Fibroblast of peridontal ligament (primary cell): ENCODE data around the gene PON2.
A peak's percentile ranks its signal among the peaks of the same experiment; 100 is the strongest.
"Not testable (repeated sequence)": the region's sequence is repeated elsewhere in the genome, so short reads cannot be mapped to it uniquely, and the experiment has no call there.

Experiments used
- DNase-seq: peaks from one replicate; pipeline ENCODE4 v3.0.0-alpha.2; 2010; ENCODE audit errors: extremely low read depth

PON2 gene

DNA sequence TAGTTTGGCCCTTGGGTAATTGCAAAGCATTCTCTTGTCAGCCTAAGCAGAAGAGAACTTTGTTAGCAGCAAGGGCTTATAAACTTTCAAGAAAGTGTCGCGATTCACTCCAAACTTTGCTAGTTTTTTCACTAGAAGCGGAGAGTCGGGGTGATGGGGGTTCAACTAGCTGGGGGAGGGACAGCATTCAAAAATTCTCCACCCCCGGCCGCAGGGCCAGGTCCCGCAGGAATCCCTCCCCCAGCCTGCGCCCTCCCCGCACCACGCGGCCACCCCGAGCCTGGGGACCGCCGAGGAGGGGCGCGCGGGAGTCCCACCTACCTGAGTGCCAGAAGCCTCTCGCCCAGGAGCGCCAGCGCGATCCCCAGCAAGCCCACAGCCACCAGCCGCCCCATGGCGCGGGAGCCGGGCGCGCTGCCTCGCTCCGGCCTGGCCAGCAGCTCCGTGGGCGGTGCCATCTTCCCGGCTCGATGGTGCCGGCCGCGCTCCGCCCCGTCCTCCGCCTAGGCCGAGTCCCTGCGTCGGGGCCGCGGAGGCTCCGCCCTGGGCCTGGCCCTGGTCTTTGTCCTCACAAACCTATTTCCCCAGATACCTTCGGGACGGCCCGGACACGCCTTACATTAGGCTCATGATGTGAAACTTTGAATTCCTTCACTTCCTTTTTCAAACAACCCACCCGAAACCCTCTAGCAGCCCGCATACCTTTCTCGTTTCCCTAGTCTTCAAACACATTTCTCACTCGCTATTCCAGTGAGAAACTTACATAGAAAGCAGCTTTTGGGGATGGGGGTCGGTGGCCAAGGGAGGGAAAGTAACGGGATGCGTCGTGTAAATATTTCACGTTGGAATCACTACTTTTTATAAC is at the start of gene PON2:
Gene PON2 (minus strand): TSS at position 472 of the 865 bp plus-strand sequence. CDS start 77 bp downstream, at position 395.
- peak; percentile 77 for DNase-seq

DNA sequence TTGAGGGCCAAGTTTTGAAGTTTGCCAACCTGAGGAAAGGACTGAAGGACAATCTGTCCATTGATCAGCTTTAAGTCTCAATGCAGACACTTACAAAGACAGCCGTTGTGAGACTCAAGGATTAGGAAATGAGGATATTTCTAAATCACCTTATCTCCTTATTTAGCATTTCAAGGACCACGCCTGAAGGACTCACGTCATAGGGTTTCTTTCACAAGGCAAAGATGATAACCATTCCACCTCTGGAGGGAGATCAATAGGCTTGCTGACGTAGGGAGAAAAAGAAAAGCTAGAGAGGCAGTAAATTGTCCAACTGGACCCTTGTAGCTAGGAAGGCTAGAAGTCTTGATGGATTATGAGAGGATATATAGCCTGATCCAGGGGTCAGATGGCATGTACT is 47.6 kb upstream of the PON2 start:
- DNase-seq = no peak

DNA sequence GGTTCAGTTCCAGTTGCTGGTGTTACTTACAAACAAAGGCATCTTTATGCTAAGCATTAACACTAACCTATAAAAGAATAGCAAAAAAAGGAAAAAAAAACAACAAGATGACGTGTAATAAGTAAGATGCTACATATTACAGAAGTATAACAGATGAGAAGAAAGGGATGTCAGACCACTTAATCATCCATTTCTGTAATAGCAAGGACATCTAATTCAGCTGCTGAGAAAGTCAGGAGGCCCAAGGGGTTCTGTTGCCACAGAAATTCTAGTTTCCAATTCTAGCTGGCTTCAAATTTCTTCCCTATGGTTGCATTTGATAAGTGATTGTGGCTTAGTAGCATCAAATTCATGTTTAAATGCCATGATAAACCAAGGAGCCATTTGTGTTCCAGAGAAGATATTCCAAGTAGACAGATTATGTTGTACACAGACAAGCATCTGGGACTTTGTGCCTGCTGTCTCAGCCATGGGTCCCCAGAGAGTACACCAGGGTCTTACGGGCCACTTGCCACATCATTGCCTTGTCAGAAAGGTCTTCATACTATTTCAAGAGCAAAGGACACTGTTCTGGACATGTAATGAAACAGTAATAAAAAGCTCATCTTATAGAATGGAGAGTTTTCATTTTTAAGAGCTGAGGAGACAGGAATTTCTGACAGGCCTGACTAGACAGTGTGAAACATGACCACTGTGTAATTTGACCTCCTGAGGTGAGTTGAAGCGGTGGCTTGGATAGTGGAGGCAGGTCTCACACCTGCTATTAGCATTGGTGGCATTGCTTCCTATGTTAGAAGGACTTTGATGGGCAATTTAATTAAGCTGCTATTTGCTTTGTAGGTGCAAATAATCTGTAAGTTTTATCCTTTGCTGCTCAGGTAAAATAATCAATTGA is 46.7 kb upstream of the PON2 start:
- DNase-seq = no peak

DNA sequence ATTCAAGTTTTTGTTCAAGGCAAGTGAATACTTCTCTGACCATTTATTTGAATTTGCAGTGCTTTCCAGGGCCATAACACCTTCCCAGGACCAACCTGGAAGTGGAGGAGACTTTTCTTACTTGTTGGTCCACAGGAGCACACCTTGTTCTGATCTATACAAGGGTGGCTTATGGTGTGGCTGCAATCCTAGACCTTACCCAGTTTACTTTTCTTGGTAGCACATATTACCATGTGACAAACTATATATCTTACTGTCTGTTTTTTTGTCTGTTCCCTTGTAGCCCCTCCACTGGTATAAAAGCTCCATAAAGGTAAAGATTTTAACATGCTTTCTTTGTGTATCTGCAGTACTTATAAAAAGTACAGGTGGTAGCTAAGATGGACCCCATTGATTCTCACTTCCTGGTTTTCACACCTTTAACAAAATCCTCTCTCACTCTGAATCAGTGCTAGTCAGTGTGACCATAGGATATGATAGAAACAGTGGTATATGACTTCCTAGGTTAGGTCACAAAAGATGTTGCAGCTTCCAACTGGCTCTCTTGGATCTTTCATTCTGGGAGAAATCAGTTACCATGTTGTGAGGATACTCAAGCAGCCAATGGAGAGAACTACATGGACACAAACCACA is 45.3 kb upstream of the PON2 start:
- no peak for DNase-seq

DNA sequence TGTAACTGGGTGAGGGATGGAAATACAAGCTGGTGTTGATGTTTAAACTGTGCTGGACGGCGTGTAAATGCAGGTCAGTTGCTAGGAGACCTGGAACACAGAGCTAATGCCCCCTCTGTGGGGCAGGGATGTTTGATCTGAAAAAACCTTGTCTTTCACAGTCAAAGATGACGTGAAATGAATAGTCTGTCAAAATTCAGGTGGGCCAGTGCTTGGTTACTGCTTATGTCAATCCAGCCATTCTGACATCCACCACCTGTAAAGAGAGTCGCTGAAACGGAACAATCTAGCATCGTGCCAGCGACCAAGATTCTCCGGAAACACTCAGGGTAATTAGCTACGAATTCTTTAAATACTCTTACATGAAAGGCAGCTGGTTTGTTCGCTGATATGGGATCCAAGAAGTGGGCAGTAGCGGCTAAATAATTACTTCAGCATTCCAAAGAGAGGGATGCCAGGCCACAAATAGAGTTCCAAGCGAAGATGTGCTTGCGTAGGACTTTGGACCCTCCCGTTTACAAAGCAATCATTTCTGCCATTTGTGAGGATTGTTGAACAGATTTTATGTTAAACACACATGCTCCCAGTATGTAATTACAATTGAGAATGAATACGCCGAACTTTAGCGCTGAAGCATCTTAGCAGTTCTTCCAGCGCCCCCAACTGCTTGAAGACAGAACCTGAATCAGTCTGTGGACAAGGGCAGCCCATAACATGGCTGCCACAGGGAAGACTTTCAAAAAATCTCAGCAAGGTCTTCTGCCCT is 43.6 kb upstream of the PON2 start:
- peak; percentile 74 for DNase-seq

DNA sequence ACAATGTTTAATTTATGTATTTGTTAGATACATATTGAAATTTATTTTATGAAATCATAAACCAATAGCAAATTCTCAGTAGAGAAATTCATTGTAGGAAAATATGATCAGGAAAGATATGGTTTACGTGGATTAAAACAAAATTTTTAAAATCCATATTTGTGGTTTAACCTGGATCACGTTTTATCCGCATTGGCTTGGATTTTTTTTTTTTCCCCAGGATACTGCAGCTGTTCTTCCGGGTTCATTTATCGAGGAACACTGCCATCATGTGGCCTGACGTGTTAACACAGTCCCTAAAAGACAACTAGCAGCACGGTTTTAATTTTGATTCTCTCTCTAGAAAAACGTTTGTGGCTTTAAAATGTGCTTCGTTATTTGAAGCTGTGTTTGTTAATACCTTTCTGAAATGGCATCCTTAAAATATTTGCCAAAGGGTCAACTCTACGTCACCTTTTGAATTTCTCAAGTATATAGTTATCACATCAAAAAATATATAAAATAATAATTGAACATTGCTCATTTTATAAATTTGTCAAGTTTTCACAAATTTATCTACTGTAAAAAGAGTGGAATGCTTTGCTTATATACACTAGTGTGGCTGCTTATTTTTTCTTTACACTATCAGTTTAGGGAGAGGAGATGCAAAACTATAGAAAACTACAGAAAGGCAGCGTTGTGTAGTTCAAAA is 42.2 kb upstream of the PON2 start:
- DNase-seq = peak; percentile 84

DNA sequence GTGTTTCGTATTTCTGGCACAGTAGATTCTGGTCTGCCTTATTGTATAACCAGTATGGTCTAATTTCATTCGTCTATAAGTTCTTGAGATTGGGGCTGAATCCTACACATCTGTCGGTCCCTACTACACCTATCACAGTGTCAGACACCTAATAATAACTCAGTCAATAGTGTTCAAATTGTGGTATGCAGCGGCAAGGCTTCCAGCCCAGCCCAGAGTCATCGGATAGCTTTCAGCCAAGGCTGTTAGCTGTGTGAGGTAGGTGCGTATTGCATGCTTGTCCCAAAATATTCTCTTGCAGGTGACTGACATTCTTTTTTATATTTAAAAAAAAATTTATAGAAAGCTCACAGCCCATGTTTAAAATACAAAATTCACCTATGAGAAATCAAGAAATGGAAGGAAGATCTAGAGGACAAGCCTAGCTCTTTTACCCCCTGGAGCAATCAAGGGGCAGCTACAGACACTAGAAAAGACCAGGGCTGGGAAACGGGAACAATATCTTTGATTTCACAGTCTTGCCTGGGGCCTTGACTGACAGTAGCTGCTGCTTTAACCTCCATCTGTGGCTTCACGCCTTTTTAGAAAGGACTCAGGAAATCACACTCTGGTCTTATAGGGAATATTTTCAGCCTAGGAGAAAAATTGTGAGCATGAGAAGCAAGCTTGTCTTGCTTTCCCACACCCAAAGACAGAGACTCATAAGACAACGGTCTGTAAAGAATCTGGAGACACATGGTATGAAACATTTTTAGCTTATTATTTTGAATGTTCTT is 41.4 kb upstream of the PON2 start:
- no peak for DNase-seq

DNA sequence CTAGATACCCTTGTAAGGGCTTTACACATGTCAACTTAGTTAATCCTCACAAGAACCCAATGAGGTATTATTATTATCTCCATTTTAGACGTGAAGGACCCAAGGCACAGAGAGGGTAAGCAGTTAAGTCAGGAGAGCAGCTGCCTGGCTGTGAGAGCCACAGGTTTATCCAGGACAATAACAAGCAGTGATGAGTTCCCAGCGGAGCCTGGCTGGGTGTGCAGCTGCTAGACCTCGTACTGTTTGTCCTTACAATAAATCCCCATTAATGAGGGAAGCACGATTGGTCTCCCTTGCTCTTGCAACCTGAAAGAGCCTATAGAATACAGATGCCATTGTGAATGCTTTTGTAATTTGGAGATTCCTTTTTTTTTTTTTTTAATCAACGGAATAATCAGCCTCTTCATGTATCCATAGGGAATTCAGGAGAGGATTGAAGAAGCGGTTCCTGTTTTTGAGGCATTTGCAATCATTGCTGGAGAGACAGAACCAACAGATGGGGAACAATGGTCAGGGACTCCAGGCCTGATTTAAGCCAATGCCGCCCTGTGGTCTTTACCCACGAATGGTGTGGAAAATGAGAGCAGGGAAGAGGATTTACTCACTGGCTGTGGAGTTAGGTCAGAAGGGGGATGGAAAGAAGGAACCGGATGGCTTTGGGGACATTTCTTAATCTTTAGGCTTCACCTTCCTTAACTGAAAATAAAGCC is 38.6 kb upstream of the PON2 start:
- DNase-seq = no peak

DNA sequence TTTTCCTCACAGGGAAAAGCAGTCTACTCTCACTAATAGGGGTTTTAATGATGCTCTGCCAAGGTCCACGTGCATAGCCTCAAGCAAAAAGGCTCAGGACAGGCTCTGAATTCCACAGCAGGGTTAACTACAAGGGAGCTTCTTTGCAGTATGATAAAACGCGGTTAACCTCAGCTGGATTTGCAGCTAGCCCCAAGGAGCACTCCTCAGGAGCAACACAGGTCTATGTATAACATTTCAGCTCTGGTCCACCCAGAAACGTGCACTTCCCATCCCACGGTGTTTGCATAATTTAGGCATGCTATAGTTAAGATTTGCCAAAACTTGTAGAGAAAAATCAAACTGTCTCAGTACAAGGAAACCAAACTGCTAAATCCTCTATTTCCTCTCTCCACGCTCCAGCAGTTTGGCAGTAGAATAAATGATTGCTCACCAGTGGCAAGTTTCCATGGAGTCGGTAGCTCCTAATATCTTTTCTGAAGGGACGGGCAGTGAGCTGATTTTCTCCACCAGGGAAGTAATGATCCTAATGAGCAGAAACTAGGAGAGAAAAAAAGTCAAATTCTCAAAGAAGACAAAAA is 37.8 kb upstream of the PON2 start:
- DNase-seq = peak; percentile 48

DNA sequence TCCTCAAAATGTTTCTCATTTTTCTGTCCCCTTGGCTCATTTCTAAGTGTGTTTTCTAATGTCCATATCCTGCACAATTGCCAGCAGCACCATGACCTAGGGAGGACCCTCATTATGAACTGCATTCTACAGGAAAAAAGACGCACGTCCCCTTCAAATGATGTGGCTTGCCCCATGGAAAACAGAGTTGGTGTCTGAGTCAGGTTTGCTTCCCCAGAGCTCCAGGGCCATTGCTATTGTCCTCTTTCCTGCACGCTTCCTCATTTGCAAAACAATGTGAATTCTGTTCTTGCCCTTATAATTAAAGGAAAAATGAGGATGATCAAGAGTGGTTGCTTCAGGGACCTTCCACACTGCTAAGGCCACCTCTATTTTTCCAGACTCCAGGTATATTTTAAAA is 36.2 kb upstream of the PON2 start:
- DNase-seq = no peak

DNA sequence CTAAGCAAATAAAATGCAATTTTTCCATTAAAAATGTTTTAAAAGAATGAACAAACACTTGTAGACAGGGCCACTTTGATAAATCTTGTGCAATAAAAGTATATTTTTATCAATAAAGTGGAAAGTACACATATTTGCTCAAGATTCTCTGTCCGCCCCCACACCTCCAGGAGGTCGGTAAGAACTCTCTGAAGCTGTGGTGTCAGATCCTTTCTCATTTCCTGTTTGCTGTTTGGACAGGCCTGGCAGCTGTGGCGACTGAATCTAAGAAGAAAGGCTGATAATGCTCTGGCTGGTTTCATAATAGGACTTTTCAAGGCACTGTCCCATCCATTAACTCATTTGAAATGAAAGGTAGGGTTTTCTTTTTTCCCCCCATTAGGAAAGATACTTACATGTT is 35.6 kb upstream of the PON2 start:
- no peak for DNase-seq

DNA sequence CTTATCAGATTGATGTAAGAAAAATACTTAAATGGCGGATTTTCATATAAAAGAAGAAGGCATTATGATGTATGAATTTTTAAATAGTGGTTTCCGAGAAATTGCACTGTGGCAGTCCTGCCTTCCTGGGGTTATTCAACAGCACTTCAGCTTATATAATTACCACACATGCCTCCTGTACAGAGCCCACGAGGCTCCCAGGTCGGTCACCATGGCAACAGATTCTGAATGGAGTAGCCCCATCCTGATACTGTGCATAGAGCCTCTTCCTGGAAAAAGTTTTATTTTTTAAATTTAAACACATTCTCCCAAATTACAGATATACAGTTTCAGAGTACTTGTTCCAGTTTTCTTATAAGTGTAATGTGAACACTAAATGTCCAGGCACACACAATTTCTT is 35.0 kb upstream of the PON2 start:
- DNase-seq = no peak

DNA sequence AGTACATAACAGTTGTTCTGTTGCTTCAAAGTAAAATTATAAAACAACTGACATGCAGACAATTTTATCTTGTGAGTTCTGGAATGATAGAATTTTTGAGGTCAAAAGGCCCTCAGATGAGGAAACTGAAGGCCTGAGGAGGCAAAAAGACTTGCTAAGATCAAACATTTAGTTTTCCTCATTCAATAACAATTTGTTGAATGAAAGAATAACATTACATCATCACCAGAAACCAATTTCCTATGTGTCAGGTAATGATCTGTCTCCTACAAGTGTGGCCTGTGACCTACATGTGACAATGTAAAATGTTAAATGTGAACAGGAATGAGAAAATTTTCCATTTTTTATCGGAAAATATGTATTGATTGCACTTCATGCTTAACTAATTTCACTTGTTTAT is 34.4 kb upstream of the PON2 start:
- DNase-seq = no peak

DNA sequence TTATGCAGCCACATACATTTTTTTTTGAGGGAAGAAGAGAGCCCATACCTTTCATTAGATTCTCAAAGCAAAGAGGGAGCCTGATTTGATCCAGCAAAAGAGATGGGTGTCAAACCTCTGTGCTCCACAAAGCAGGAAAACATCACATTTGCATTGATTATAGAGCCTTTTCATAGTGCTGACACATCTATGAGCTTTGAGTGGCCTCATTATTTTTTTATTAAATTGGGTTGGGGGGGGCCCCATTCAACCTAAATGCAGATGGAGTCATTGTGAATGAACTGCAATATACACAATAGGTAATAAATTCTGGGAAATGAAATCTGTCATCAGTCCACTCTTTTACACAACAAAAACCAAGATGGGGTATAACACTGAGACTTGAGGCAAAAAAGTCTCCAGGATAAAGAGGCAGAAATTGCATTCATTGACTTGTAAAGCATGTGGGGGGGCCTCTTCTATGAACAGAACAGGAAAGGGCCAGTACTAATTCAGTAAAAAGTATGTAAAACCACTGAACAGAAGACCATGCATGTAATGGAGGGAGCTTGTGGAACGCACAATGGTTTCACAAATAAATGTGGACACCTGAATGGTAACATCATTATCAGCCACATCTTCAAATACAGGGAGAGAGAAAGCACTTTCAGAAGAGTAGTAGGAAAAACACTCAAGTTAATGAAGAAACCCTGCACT is 33.2 kb upstream of the PON2 start:
- no peak for DNase-seq

DNA sequence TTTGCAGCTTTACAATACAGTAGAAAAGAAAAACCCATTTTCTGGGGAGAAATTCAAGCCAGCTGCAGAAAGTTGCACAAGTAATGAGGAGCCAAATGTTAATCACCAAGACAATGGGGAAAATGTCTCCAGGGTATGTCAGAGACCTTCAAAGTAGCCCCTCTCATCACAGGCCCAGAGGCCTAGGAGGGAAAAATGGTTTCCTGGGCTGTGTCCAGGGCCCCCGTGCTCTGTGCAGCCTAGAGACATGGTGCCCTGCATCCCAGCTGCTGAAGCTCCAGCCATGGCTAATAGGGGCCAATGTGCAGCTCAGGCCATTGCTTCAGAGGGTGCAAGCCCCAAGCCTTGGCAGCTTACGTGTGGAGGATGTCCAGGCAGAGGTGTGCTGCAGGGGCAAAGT is 25.8 kb upstream of the PON2 start:
- not testable (repeated sequence) for DNase-seq

DNA sequence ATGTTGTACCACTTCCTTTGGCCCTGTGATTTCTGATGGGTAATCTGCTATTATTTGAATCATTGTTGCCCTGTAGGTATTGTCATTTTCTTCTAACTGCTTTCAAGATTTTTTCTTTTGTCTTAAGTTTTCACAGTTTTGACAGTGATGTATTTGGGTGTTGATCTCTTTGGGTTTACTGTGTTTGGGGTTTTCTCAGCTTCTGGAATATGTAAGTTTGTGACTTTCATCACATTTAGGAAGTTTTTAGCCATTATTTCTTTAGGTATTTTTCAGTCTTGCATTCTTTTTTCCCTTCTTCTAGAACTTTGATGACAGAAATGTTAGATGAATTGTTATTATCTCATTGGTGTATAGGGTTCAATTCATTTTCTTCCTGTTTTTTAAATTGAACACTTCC is 23.1 kb upstream of the PON2 start:
- no peak for DNase-seq

DNA sequence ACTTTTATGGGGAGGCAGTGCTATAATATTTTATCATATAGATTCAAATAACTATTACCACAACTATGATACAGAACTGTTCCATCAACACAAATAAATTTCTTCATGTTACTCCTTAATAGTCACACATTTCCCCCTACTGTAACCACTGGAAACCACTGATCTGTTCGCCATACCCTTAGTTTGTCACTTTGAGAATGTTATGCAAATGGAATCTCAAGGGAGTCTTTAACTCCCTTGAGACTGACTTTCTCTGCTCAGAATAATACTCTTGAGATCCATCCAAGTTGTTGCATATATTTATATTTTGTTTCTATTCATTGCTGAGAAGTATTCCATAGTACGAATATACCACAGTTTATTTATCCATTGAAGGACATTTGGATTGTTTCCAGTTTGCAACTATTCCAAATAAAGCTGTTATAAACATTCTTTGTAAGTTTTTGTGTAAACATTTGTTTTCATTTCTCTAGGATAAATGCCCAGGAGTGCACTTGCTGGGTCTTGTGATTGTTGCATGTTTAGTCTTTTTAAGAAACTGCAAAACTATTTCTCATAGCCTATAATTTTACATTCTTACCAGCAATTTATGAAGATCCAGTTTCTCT is 19.7 kb upstream of the PON2 start:
- DNase-seq = no peak

DNA sequence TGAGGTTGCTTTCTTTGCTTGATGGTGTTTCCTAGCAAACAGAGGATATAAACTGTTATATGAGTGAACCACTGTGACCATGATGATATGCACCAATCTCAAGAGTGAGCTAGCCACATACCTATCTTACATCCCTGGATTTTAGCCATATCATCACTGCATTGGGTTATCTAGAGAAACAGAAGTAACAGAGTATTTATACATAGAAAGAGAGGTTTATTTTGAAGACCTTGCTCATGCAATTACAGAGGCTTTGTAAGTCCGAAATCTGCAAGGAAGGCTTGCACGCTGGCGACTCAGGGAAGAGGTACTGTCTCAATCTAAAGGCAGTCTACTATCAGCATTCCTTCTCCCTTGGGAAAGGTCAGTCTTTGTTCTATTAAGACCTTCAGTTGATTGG is 11.8 kb upstream of the PON2 start:
- no peak for DNase-seq
